Measurements from ENCODE around the gene LRRC47.
"Not testable (repeated sequence)": the region's sequence is repeated elsewhere in the genome, so short reads cannot be mapped to it uniquely, and the experiment has no call there.

- TF ChIP-seq CTCF, POLR2A, EP300 (IDR thresholded peaks at IDR 0.05): not testable (repeated sequence)
Observed at GRCh38 chr1:3810149-3810761, 14.0 kb upstream of the LRRC47 start.

All from stomach (tissue), 4 donors.